HepG2 (cell line): ENCODE results near the gene ARHGDIA. TPM values are rescaled to one million over a fixed set of nuclear protein-coding genes. Genes with fewer than 3 reads are reported as not detected.
A peak's percentile ranks its signal among the peaks of the same experiment; 100 is the strongest.

Experiments
- CREB1 ChIP-seq, 2 experiments: fragments of 450-650 bp in 1 of 2; IDR thresholded peaks; 2 replicates each; pipeline ENCODE4 v1.6.1; 2016 to 2017; ENCODE audit warnings: control low read depth in 1 of 2, mild to moderate bottlenecking in 1 of 2, missing compliant biosample characterization in 1 of 2, missing genetic modification characterization in 1 of 2
- DRAP1 ChIP-seq: IDR thresholded peaks from 2 replicates; pipeline ENCODE4 v1.6.1; 2016; ENCODE audit warnings: missing genetic modification reagents, missing compliant biosample characterization
- ELF3 ChIP-seq: IDR thresholded peaks from 2 replicates; pipeline ENCODE4 v1.6.1; 2016; ENCODE audit warnings: missing genetic modification reagents, missing compliant biosample characterization
- EZH2 ChIP-seq: conservative IDR thresholded peaks from 2 replicates; pipeline ENCODE4 v1.6.1; 2012; ENCODE audit warnings: mild to moderate bottlenecking, low read depth, low read length, moderate library complexity
- FUBP1 ChIP-seq: sonication (generic); formaldehyde crosslinking; IDR thresholded peaks from 2 replicates; pipeline ENCODE4 v1.5.1; 2020; ENCODE audit warnings: missing genetic modification reagents, mild to moderate bottlenecking, borderline replicate concordance
- HOMEZ ChIP-seq: IDR thresholded peaks from 2 replicates; pipeline ENCODE4 v1.6.1; 2016; ENCODE audit warnings: low read depth
- PHB2 ChIP-seq: fragments of 450-650 bp; IDR thresholded peaks from 2 replicates; pipeline ENCODE4 v1.6.1; 2018; ENCODE audit not compliant: partially characterized antibody
- REL ChIP-seq: sonication (generic); formaldehyde crosslinking; conservative IDR thresholded peaks from 2 replicates; pipeline ENCODE4 v1.8.0; 2022; ENCODE audit warnings: mild to moderate bottlenecking, missing genetic modification reagents, moderate library complexity
- SAP130 ChIP-seq: IDR thresholded peaks from 2 replicates; pipeline ENCODE4 v1.6.1; 2016; ENCODE audit warnings: low read depth
- THAP9 ChIP-seq: sonication (generic); formaldehyde crosslinking; IDR thresholded peaks from 2 replicates; pipeline ENCODE4; 2020; ENCODE audit warnings: missing genetic modification reagents, mild to moderate bottlenecking, borderline replicate concordance
- TSC22D2 ChIP-seq: sonication (generic); formaldehyde crosslinking; IDR thresholded peaks from 2 replicates; pipeline ENCODE4 v1.5.1; 2020; ENCODE audit warnings: missing genetic modification reagents, mild to moderate bottlenecking, borderline replicate concordance
- ZMAT3 ChIP-seq: sonication (generic); formaldehyde crosslinking; conservative IDR thresholded peaks from 2 replicates; pipeline ENCODE4 v1.7.0; 2021; ENCODE audit warnings: missing genetic modification reagents
- ZNF18 ChIP-seq: sonication (generic); formaldehyde crosslinking; IDR thresholded peaks from 2 replicates; pipeline ENCODE4 v1.8.0; 2022; ENCODE audit warnings: mild to moderate bottlenecking, missing genetic modification reagents; ENCODE audit not compliant: insufficient replicate concordance
- ZNF430 ChIP-seq: sonication (generic); formaldehyde crosslinking; IDR thresholded peaks from 2 replicates; pipeline ENCODE4 v1.9.0; 2021; ENCODE audit warnings: mild to moderate bottlenecking, missing genetic modification reagents
- ZNF431 ChIP-seq: sonication (generic); formaldehyde crosslinking; IDR thresholded peaks from 2 replicates; pipeline ENCODE4 v1.9.0; 2022; ENCODE audit warnings: missing genetic modification reagents, low read depth, mild to moderate bottlenecking, borderline replicate concordance
- ZNF678 ChIP-seq: sonication (generic); formaldehyde crosslinking; IDR thresholded peaks from 2 replicates; pipeline ENCODE4 v1.4.0; 2020; ENCODE audit warnings: mild to moderate bottlenecking, missing genetic modification reagents
- ZNF724P ChIP-seq: sonication (generic); formaldehyde crosslinking; IDR thresholded peaks from 2 replicates; pipeline ENCODE4 v1.8.0; 2022; ENCODE audit warnings: missing genetic modification reagents, borderline replicate concordance
- ZSCAN21 ChIP-seq: sonication (generic); formaldehyde crosslinking; IDR thresholded peaks from 2 replicates; pipeline ENCODE4 v1.8.0; 2022; ENCODE audit warnings: mild to moderate bottlenecking, missing genetic modification reagents, moderate library complexity, borderline replicate concordance
- polyA plus RNA-seq, 8 experiments: library from polyadenylated mRNA; depleted of rRNA in 3 of 8; stranded (reverse) in 7 of 8; unstranded in 1 of 8; fragments of >200 nt; fragmentation: Illumina TruSeq in 4 of 8; extraction: Trizol in 4 of 8; gene quantifications; 2 replicates each; pipeline versions ENCODE4 v1.2.1 to v1.2.3, GENCODE V29; 2011 to 2016; ENCODE audit warnings: low read depth in 4 of 8, missing spikeins in 1 of 8, mixed read lengths in 1 of 8; ENCODE audit not compliant: insufficient read depth in 1 of 8
- total RNA-seq, 5 experiments: library from RNA; depleted of rRNA; stranded (reverse); fragments of >200 nt; fragmentation: Illumina TruSeq; extraction: Trizol; gene quantifications; 2 replicates each; pipeline ENCODE4 v1.2.3, GENCODE V29; 2016; ENCODE audit warnings: low read depth in 1 of 5

ARHGDIA gene
- total and polyA plus RNA-seq, 2 of the 13 experiments (the other 11 are each of a cell fraction or from before 2014, with no cell fraction given), result 40.0 to 64.0 TPM

- TF ChIP-seq ZNF431 (CRISPR knock-in tag) (peak; percentile 88), REL (peak; percentile 98), THAP9 (CRISPR knock-in tag) (peak; percentile 31; the same call in 1 of the 2 replicates), CREB1 (IDR thresholded peaks at IDR 0.05) (peak; percentile 84), CREB1 (CRISPR knock-in tag; IDR thresholded peaks at IDR 0.05) (no peak), EZH2 (no peak), ZSCAN21 (peak; percentile 98), SAP130 (CRISPR knock-in tag) (peak; percentile 90; the same call in 1 of the 2 replicates), ZNF430 (peak; percentile 87), FUBP1 (peak; percentile 45; the same call in 1 of the 2 replicates), ZNF678 (CRISPR knock-in tag) (peak; percentile 58), ELF3 (CRISPR knock-in tag) (peak; percentile 84), ZNF18 (CRISPR knock-in tag) (peak; percentile 90), ZNF724P (CRISPR knock-in tag) (peak; percentile 89), DRAP1 (CRISPR knock-in tag) (peak; percentile 84; the same call in 1 of the 2 replicates), ZMAT3 (CRISPR knock-in tag) (peak; percentile 99), PHB2 (no peak), TSC22D2 (CRISPR knock-in tag) (peak; percentile 97), HOMEZ (0 out of 2 replicates have a peak, but pooled peaks have one; percentile 42)
These were observed 472 bp upstream of the ARHGDIA start (continued) for GRCh38 chr17:81871387-81872230.
